Skeletal muscle satellite cell (primary cell): ENCODE data around the gene UBQLN3. TPM values are rescaled to one million over a fixed set of nuclear protein-coding genes. Genes with fewer than 3 reads are reported as not detected.

Experiments
- H3K27me3 ChIP-seq: 2 replicates; pipeline ENCODE4 v1.7.0; 2013; ENCODE audit warnings: low read length; ENCODE audit not compliant: control insufficient read depth, insufficient read depth
- H3K36me3 ChIP-seq: 2 replicates; pipeline ENCODE4 v1.7.0; 2013; ENCODE audit warnings: mild to moderate bottlenecking, control low read depth, low read length; ENCODE audit not compliant: insufficient read depth
- H3K4me1 ChIP-seq: 2 replicates; pipeline ENCODE4 v1.7.0; 2013; ENCODE audit warnings: low read length; ENCODE audit not compliant: control insufficient read depth, insufficient read depth
- H3K4me2 ChIP-seq: 2 replicates; pipeline ENCODE4 v1.7.0; 2013; ENCODE audit warnings: mild to moderate bottlenecking, low read length
- H3K4me3 ChIP-seq: 2 replicates; pipeline ENCODE4 v1.7.0; 2013; ENCODE audit warnings: low read length
- H3K9ac ChIP-seq: 2 replicates; pipeline ENCODE4 v1.7.0; 2013; ENCODE audit warnings: mild to moderate bottlenecking, low read depth, low read length, moderate library complexity
- H3K9me3 ChIP-seq: replicated peaks from 2 replicates; pipeline ENCODE4 v1.7.0; 2013; ENCODE audit warnings: mild to moderate bottlenecking, control low read depth, low read length
- total RNA-seq: library from RNA; depleted of rRNA; stranded (reverse); fragments of >200 nt; gene quantifications from 2 replicates; pipeline ENCODE4 v1.2.3, GENCODE V29; 2012; rRNA removed

UBQLN3 gene
- not detected in 2 replicates for total RNA-seq

DNA sequence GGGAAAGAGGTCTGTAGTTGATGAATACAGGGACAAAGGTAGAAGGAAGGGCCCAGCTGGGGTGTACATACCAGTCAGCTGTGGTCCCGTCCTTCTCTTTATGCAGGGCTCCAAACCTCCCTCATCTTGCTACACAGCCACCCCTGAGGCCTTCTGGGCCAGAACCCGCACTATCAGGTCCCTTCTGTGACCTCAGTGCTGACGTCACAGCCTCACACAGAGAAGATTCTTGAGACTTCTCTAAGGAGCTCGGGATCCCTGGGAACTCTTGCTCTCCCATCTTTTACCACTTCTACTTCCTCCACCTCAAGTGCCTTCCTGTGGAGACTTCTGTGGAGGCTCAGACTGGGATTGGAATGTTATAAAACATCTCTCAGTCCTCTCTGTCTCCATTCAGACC lies at the start of gene UBQLN3:
TSS of gene UBQLN3 (minus strand) at position 155 of the 400 bp plus-strand sequence. CDS start 399 bp downstream, outside the sequence.
- no peaks in the 10 kb centered on the region for H3K9me3 ChIP-seq
- H3K9ac ChIP-seq, result no peak within 1 kb of the TSS
- peaks cover 15% of the 10 kb centered on the region for H3K27me3 ChIP-seq
- H3K4me1 ChIP-seq, result no peaks in the 10 kb centered on the region
- no peak within 1 kb of the TSS for H3K4me2 ChIP-seq
- H3K4me3 ChIP-seq, result no peak within 1 kb of the TSS
- H3K36me3 ChIP-seq, result no peaks in the 10 kb centered on the region

DNA sequence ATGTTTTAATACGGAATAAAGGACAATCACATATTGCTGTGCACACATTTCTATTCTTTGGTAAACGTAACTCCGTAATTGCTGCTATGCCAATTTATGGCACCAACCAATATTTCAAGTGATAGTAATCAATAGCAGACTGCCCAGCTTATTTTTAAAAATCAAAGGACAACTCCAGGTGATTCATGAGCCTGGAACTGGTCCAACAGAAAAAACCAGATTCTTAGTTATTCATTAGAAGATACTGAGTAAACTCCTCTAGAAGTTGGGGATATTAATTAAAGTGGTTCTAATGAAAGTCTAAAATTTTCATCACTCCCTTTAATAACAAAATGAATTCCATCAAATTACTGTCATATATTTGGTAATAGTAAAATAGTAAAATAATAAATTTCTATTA lies 48.0 kb upstream of the UBQLN3 start:
- Histone ChIP-seq H3K9ac (no peak overlapping the region), H3K9me3 (no peaks in the 10 kb centered on the region), H3K36me3 (no peaks in the 10 kb centered on the region), H3K4me3 (no peak overlapping the region), H3K4me1 (no peaks in the 10 kb centered on the region), H3K4me2 (no peak overlapping the region), H3K27me3 (peaks cover 3% of the 10 kb centered on the region)

DNA sequence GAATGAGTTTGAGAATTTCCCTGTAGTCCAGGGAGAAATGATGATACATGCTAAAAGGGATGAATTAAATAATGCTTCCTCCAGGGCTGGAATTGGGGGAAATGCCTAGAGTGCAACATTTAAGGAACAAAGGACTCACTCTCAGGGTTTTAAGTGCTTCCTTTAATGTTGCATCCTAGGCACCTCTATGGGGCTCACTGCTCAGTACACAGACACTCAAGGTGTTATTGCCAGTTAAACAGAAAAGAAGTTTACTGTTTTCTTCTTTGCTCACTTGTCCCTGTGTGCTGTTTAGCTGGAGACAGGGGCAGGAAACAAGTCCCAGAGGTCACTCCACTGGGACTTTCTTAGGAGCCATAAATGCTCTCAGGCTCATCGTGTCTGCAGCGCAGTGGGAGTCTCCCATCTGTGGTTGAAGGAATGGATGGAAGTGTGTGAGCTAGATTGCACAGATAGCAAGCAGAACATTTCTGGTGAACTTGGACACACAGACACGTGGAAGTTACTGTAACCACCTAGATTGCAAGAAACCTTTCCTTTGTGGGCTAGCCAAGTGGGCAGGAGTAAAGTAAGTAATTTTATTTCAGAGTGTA lies 46.9 kb upstream of the UBQLN3 start:
- H3K4me2 ChIP-seq, result no peak overlapping the region
- no peaks in the 10 kb centered on the region for H3K36me3 ChIP-seq
- no peak overlapping the region for H3K4me3 ChIP-seq
- H3K9me3 ChIP-seq, result no peaks in the 10 kb centered on the region
- H3K4me1 ChIP-seq, result no peaks in the 10 kb centered on the region
- H3K27me3 ChIP-seq, result peaks cover 3% of the 10 kb centered on the region
- H3K9ac ChIP-seq, result no peak overlapping the region

DNA sequence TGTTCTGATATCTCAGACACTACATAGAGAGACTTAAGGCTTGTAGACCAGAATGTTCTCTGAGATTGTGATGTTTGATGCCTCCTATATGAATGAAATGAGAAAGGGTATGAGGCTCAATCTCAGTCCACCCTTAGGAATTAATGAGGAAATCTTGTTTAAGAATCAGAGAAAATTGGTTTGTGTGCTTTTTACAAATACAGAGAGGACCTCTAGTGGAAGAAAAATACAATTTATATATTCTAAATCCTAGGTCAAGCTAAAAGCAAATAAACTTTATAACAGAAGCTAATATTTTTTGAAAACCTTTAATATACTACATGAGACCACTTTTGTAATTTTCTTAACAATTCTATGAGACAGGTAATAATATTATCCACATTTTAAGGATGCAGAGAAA lies 43.6 kb upstream of the UBQLN3 start:
- H3K27me3 ChIP-seq, result peaks cover 3% of the 10 kb centered on the region
- H3K4me2 ChIP-seq, result no peak overlapping the region
- H3K9me3 ChIP-seq, result no peaks in the 10 kb centered on the region
- H3K4me3 ChIP-seq, result no peak overlapping the region
- H3K4me1 ChIP-seq, result peaks cover 12% of the 10 kb centered on the region
- no peak overlapping the region for H3K9ac ChIP-seq
- no peaks in the 10 kb centered on the region for H3K36me3 ChIP-seq

DNA sequence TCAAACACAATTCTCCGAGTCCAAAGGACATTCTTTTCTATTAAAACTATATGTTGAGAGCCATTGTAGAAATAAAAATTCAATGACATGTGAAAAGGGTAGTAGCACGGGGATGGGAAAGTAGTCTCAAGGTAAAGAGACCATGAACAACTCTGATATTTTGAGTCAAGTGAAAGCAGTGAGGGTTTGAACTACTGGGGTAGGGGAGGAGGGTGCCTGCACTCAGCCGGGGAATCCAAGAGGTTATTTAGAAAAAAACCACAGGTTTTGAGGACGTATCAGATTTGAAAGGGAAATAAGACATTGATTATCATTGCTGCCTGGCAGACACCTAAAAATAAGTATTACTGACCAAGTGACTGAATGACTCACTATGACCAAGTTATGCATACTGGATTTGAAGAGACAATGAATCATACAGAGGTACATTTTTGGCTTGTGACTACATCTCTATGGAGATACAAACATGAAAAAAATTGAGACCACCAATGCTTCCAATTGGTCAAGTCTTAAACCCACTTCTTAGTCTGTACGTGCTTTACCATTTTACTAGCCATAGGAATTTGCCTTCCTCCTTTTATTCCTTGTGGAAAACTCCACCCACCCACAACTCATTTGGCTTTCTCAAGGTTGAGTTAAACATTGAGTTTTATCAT lies 40.8 kb upstream of the UBQLN3 start:
- H3K9ac ChIP-seq, result no peak overlapping the region
- H3K4me2 ChIP-seq, result peak overlapping the region; percentile 54
- H3K4me3 ChIP-seq, result no peak overlapping the region
- no peaks in the 10 kb centered on the region for H3K9me3 ChIP-seq
- H3K27me3 ChIP-seq, result no peaks in the 10 kb centered on the region
- H3K4me1 ChIP-seq, result peaks cover 12% of the 10 kb centered on the region
- no peaks in the 10 kb centered on the region for H3K36me3 ChIP-seq

- H3K36me3 ChIP-seq, result no peaks in the 10 kb centered on the region
- H3K9me3 ChIP-seq, result no peaks in the 10 kb centered on the region
- H3K27me3 ChIP-seq, result no peaks in the 10 kb centered on the region
Observed at GRCh38 chr11:5548440-5548839, 38.7 kb upstream of the UBQLN3 start, which contains the start of gene OR52H1. TSS of gene OR52H1 (minus strand) at chr11:5548540. CDS start at chr11:5545505, 3,035 bp downstream.

GRCh38 chr11:5547982-5548381 lies 38.2 kb upstream of the UBQLN3 start:
- H3K27me3 ChIP-seq, result no peaks in the 10 kb centered on the region
- H3K4me1 ChIP-seq, result peaks cover 12% of the 10 kb centered on the region
- H3K9me3 ChIP-seq, result no peaks in the 10 kb centered on the region
- H3K4me2 ChIP-seq, result no peak overlapping the region
- no peak overlapping the region for H3K4me3 ChIP-seq
- H3K9ac ChIP-seq, result no peak overlapping the region
- H3K36me3 ChIP-seq, result no peaks in the 10 kb centered on the region

More at GRCh38 chr11:5548440-5548839, 38.7 kb upstream of the UBQLN3 start, which contains the start of gene OR52H1:
- no peak within 1 kb of the TSS for H3K4me2 ChIP-seq
- peaks cover 12% of the 10 kb centered on the region for H3K4me1 ChIP-seq
- H3K9ac ChIP-seq, result no peak within 1 kb of the TSS
- H3K4me3 ChIP-seq, result no peak within 1 kb of the TSS

- Histone ChIP-seq H3K9me3 (no peaks in the 10 kb centered on the region), H3K36me3 (no peaks in the 10 kb centered on the region), H3K4me3 (no peak overlapping the region), H3K4me2 (no peak overlapping the region), H3K9ac (no peak overlapping the region), H3K4me1 (peaks cover 12% of the 10 kb centered on the region), H3K27me3 (no peaks in the 10 kb centered on the region)
Observed at GRCh38 chr11:5546457-5546856, 36.7 kb upstream of the UBQLN3 start.

DNA sequence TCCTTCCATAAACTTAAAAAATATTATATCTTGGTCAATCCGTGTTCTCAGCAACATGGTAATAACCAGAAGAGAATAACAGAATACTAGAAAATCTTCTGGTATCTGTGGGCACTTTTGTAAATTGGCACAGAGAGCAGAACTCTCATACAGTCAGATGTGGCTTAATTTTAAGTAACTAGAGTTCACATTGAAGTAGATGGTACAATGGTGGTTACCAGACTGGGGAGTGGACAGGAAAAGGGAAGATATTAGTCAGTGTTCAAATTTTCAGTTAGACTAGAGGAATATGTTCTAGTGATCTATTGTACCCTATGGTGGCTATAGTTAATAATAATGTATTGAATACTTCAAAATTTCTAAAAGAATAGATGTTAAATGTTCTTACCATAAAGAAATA lies 31.7 kb upstream of the UBQLN3 start:
- Histone ChIP-seq H3K4me3 (no peak overlapping the region), H3K27me3 (no peaks in the 10 kb centered on the region), H3K9ac (no peak overlapping the region), H3K9me3 (no peaks in the 10 kb centered on the region), H3K4me2 (no peak overlapping the region), H3K4me1 (no peaks in the 10 kb centered on the region), H3K36me3 (no peaks in the 10 kb centered on the region)

- Histone ChIP-seq H3K4me3 (no peak overlapping the region), H3K9me3 (no peaks in the 10 kb centered on the region), H3K27me3 (peaks cover 10% of the 10 kb centered on the region), H3K4me2 (no peak overlapping the region), H3K9ac (no peak overlapping the region), H3K36me3 (no peaks in the 10 kb centered on the region), H3K4me1 (no peaks in the 10 kb centered on the region)
Observed at GRCh38 chr11:5536482-5536881, 26.7 kb upstream of the UBQLN3 start.

- Histone ChIP-seq H3K36me3 (no peaks in the 10 kb centered on the region), H3K4me3 (no peak overlapping the region), H3K4me2 (no peak overlapping the region), H3K9me3 (no peaks in the 10 kb centered on the region), H3K4me1 (no peaks in the 10 kb centered on the region), H3K27me3 (peaks cover 11% of the 10 kb centered on the region), H3K9ac (no peak overlapping the region)
Observed at GRCh38 chr11:5534046-5534445, 24.3 kb upstream of the UBQLN3 start.
